ENCODE data around the gene KIF6.
"Not testable (repeated sequence)": the region's sequence is repeated elsewhere in the genome, so short reads cannot be mapped to it uniquely, and the experiment has no call there.

Gene KIF6

DNA sequence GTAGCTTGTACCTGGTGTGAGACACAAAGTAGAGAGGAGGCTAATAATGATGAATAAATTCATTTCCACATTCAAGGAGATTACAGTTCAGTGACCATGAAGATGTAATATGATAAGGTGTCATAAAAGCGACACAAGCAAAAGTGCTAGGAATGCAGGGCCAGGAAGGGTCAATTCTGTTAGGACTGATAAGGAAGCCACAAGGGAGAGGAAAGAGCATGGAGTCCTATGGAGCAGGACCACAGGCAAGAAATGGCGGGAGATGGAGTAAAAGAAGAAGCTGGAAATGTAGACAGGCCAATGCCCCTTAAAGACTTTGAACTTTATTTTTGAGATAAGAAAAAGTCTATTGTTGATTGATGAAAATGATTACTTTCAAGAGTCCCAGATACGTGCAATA lies 240.9 kb downstream of the KIF6 start:
- no peak overlapping the region for H3K4me3 Mint-ChIP-seq
- DNase-seq: no peak
- no peaks in the 10 kb centered on the region for H3K9me3 Mint-ChIP-seq
- H3K27ac Mint-ChIP-seq: no peak overlapping the region
- H3K4me1 Mint-ChIP-seq (ENCODE audit: low read depth): no peaks in the 10 kb centered on the region
- H3K27me3 Mint-ChIP-seq: peaks cover 30% of the 10 kb centered on the region
- H3K36me3 Mint-ChIP-seq (ENCODE audit: low read depth): no peaks in the 10 kb centered on the region

DNA sequence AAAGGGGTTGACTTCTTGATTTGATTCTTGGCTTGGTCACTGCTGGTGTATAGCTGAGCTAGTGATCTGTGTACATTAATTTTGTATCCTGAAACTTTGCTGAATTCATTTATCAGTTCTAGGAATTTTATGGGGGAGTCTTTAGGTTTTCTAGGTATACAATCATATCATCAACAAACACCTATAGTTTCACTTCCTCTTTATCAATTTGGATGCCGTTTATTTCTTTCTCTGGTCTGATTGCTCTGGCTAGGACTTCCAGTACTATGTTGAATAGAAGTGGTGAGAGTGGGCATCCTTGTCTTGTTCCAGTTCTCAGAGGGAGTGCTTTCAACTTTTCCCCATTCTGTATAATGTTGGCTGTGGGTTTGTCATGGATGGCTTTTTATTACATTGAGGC lies 245.4 kb downstream of the KIF6 start:
- not testable (repeated sequence) for H3K4me1 Mint-ChIP-seq (ENCODE audit: low read depth); DNase-seq; H3K4me3 Mint-ChIP-seq; H3K9me3 Mint-ChIP-seq; H3K27ac Mint-ChIP-seq; H3K36me3 Mint-ChIP-seq (ENCODE audit: low read depth)
- H3K27me3 Mint-ChIP-seq: peaks cover 26% of the 10 kb centered on the region

DNA sequence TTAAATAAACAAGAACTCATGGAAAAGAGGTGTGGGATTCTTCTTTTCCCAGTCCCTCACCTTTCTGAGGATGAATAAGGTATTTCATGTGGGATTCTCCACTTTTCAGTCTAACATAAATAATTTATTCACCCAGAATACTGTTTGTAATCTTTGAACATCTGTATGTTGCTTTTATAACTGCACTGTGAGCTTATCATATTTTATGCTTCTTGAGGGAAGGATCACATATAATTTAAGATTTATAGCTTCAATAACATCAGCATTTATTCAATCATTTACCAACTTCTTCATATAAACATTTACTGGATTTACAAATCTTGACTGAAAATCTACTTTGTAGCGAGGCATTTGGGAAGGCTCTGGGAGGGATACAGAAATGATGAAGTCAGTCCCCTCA lies 248.5 kb downstream of the KIF6 start:
- H3K27ac Mint-ChIP-seq: no peak overlapping the region
- no peak overlapping the region for H3K4me3 Mint-ChIP-seq
- no peaks in the 10 kb centered on the region for H3K36me3 Mint-ChIP-seq (ENCODE audit: low read depth)
- H3K9me3 Mint-ChIP-seq: no peaks in the 10 kb centered on the region
- peaks cover 11% of the 10 kb centered on the region for H3K27me3 Mint-ChIP-seq
- DNase-seq: no peak
- peaks cover 6% of the 10 kb centered on the region for H3K4me1 Mint-ChIP-seq (ENCODE audit: low read depth)

DNA sequence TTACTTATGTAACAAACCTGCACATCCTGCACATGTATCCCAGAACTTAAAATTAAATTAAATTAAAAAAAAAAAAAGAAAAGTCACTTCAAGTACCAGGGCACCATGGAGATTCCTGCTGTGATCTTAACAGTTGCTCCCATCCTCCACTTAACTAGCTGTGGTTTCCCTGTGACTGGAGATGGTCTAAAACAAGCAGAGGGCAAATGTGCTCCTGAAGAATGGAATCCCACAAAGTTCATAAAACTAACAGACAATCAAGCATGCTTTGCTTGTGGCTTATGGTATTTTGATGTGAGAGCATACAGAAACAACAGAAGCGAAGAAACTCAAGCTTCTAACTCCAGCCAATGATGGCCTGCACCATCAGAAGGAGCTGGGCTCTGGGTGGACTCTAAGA lies 249.1 kb downstream of the KIF6 start:
- H3K27ac Mint-ChIP-seq: no peak overlapping the region
- H3K36me3 Mint-ChIP-seq (ENCODE audit: low read depth): no peaks in the 10 kb centered on the region
- peaks cover 6% of the 10 kb centered on the region for H3K4me1 Mint-ChIP-seq (ENCODE audit: low read depth)
- no peaks in the 10 kb centered on the region for H3K9me3 Mint-ChIP-seq
- DNase-seq: no peak
- H3K27me3 Mint-ChIP-seq: peaks cover 8% of the 10 kb centered on the region
- H3K4me3 Mint-ChIP-seq: no peak overlapping the region

DNA sequence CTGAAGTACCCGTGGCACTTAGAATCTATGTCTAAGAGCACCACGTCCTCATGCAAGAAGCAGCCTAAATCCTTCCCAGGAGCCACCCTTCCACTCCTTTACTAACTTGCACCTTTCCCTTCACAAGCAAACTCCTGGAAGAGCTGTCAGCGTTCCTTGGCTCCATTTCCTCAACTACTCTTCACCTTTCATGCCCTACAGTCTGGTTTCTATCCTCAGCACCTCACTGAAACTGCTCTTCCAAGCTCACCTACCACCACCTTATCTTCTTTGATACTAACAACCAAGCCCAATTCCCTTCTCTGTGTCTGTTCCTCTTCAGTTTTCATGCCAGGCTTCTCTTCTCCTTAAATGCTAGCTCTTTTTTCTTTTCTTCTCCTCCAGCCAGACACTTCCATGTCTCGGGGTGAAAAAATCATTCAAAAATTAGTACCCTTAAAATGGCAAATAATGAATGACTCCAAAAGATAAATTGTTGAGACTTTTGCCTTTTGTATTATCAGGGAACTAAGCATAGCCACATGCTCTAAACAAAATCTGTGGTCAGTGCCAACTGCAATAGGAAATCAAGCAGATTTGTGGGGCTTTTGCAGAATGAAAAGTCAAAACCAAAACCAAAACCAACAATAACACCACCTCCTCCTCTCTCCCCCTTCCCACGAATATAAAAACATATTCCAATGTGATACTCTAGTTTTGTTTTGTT lies 253.1 kb downstream of the KIF6 start:
- Mint-ChIP-seq H3K36me3 (ENCODE audit: low read depth) (no peaks in the 10 kb centered on the region), H3K9me3 (peaks cover 2% of the 10 kb centered on the region), H3K4me3 (no peak overlapping the region), H3K27ac (no peak overlapping the region), H3K27me3 (no peaks in the 10 kb centered on the region), H3K4me1 (ENCODE audit: low read depth) (peaks cover 6% of the 10 kb centered on the region)
- no peak for DNase-seq

DNA sequence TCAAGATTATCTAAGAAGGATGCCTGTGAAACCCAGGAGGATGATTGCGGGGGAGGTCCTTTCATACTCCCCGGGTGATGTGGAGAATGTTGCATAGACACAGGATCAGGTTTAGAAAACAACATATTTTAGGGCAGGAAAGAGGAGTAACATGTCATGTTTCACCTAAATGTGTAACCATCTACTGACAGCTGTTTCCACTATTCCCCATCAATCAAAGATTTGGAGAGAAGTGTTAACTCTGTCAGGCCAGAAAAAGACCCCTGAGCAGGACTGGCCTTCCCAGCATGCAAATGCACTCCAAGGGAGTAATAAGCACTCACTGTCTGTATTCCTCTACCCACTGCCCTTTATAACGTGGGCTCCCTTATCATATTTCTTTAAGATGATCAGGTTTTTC lies 254.7 kb downstream of the KIF6 start:
- H3K4me3 Mint-ChIP-seq: no peak overlapping the region
- H3K9me3 Mint-ChIP-seq: peaks cover 2% of the 10 kb centered on the region
- no peaks in the 10 kb centered on the region for H3K36me3 Mint-ChIP-seq (ENCODE audit: low read depth)
- peaks cover 2% of the 10 kb centered on the region for H3K27me3 Mint-ChIP-seq
- no peak for DNase-seq
- peaks cover 6% of the 10 kb centered on the region for H3K4me1 Mint-ChIP-seq (ENCODE audit: low read depth)
- H3K27ac Mint-ChIP-seq: no peak overlapping the region

DNA sequence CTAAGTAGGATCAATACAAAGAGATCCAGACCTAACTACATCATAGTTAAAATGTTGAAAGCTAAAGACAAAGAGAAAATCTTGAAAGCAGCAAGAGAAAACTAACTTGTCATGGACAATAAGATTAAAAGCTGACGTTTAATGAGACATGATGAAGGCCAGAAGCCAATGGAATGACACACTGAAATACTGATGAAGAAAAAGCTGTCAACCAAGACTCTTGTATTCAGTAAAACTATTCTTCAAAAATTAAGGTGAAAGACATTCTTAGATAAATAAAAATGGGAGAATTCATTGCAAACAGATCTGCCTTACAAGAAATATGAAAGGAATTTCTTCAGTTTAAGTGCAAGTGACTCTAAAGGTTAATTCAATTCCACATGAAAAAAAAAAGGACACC lies 256.8 kb downstream of the KIF6 start:
- DNase-seq: no peak
- no peak overlapping the region for H3K4me3 Mint-ChIP-seq
- no peak overlapping the region for H3K27ac Mint-ChIP-seq
- peaks cover 6% of the 10 kb centered on the region for H3K4me1 Mint-ChIP-seq (ENCODE audit: low read depth)
- H3K36me3 Mint-ChIP-seq (ENCODE audit: low read depth): no peaks in the 10 kb centered on the region
- H3K27me3 Mint-ChIP-seq: peaks cover 11% of the 10 kb centered on the region
- peaks cover 2% of the 10 kb centered on the region for H3K9me3 Mint-ChIP-seq

DNA sequence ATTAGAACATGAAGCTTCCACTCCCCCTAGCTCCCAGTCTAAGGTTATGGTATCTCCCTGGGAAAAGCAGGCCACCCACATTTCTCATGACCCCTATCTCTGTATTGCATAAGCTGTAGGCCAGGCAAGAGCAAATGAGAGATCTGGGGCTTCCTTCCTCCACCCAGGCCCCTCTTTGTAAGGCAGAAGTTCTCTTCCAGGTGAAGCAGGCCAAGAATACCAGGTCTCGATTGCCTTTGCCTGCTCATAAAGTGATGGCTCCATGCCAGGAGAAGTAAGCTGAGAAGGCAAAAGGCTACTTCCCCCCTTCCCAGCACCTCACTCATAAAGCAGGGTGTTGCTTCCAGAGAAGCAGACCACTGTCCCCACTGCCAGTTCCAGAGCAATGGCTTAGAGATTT lies 258.6 kb downstream of the KIF6 start:
- Mint-ChIP-seq H3K36me3 (ENCODE audit: low read depth) (no peaks in the 10 kb centered on the region), H3K27me3 (peaks cover 13% of the 10 kb centered on the region), H3K4me1 (ENCODE audit: low read depth) (no peaks in the 10 kb centered on the region), H3K4me3 (no peak overlapping the region), H3K9me3 (peaks cover 2% of the 10 kb centered on the region), H3K27ac (no peak overlapping the region)
- no peak for DNase-seq

DNA sequence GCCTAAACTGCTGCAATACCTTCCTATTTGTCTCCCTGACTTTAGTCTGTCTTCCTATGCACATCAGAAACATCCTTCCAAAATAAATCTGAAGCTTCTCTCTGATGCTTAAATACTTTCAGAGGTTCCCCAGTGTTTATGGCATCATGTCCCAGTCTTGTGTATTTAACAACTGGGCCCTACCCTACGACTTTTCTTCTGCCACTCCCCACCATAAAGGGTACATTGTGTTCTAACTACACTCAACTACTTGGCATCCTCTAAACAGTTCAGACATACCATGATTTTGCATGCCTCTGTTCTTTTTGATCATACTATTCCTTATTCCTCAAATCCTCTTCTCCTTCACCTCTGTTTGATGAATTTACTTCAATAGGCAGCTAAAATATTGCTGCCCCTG lies 259.7 kb downstream of the KIF6 start:
- Mint-ChIP-seq H3K4me1 (ENCODE audit: low read depth) (no peaks in the 10 kb centered on the region), H3K36me3 (ENCODE audit: low read depth) (no peaks in the 10 kb centered on the region), H3K9me3 (peaks cover 6% of the 10 kb centered on the region), H3K27ac (no peak overlapping the region), H3K4me3 (no peak overlapping the region), H3K27me3 (peaks cover 13% of the 10 kb centered on the region)
- DNase-seq: no peak

DNA sequence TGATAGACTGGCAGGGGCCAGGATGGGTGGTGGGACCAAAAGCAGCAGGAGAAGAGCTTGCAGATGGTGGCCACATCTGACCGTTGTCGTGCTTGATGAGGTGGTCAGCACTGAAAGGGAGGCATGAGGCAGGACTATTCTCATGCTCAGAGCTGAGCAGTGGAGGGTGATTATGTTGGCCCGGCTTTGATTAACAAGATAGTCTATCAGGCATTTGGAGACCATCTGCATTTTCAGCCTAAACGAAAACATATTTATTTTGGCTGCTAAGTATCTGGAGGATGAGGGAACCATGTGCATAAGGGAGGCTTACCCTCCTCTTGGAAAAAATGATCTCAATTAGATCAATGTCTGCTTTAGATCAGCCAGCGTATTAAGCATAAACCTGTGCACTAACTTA lies 261.1 kb downstream of the KIF6 start:
- no peak for DNase-seq
- Mint-ChIP-seq H3K4me3 (no peak overlapping the region), H3K9me3 (peaks cover 7% of the 10 kb centered on the region), H3K27me3 (peaks cover 13% of the 10 kb centered on the region), H3K36me3 (ENCODE audit: low read depth) (no peaks in the 10 kb centered on the region), H3K27ac (no peak overlapping the region), H3K4me1 (ENCODE audit: low read depth) (no peaks in the 10 kb centered on the region)

DNA sequence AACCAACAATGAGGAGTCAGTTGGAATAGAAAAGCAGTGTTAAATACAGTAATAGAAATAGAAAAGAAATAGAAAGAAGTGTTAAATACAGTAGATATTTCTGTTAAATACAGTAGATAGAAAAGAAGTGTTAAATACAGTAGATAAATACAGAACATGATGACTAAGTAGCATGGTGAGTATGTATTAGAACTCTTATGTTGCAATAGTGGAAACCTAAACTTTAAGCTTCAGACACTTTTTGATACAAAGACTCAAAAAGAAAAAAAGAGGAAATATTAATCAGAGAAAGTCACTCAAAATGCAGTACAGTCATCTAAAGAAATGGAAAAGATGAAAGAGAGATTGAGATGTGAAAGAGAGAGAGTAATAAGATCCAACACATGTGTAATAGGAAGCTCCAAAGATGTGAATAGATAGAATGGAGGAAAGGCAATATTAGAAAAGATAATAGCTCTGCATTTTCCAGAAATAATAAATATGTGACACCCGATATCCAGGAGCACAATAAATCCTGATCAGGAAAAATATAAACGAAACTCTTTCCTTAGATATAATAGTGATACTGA lies 271.2 kb downstream of the KIF6 start:
- Mint-ChIP-seq H3K4me3 (no peak overlapping the region), H3K9me3 (peaks cover 9% of the 10 kb centered on the region), H3K36me3 (ENCODE audit: low read depth) (no peaks in the 10 kb centered on the region), H3K27ac (no peak overlapping the region), H3K4me1 (ENCODE audit: low read depth) (peaks cover 9% of the 10 kb centered on the region), H3K27me3 (peaks cover 37% of the 10 kb centered on the region)
- DNase-seq: no peak

DNA sequence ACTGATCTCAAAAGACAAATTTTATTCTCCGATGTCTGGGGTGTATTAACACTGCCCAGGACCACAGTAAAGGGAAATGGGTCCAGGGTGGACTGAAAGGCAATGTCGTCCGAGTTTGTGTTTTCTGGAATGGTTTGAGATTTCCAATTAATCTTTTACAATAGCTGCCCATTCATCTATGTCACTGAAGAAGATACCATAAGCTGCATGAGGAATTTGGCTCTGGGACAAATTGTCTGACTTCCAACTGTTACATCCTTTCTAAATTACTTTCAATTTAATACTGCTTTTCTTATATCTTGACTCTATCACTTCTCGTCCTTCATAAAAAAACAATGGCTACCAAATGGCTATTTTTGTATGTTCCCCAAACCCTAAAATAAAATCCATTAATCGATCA lies 272.0 kb downstream of the KIF6 start:
- no peak for DNase-seq
- Mint-ChIP-seq H3K27me3 (peaks cover 45% of the 10 kb centered on the region), H3K36me3 (ENCODE audit: low read depth) (no peaks in the 10 kb centered on the region), H3K27ac (no peak overlapping the region), H3K4me3 (no peak overlapping the region), H3K9me3 (peaks cover 9% of the 10 kb centered on the region), H3K4me1 (ENCODE audit: low read depth) (peaks cover 9% of the 10 kb centered on the region)

DNA sequence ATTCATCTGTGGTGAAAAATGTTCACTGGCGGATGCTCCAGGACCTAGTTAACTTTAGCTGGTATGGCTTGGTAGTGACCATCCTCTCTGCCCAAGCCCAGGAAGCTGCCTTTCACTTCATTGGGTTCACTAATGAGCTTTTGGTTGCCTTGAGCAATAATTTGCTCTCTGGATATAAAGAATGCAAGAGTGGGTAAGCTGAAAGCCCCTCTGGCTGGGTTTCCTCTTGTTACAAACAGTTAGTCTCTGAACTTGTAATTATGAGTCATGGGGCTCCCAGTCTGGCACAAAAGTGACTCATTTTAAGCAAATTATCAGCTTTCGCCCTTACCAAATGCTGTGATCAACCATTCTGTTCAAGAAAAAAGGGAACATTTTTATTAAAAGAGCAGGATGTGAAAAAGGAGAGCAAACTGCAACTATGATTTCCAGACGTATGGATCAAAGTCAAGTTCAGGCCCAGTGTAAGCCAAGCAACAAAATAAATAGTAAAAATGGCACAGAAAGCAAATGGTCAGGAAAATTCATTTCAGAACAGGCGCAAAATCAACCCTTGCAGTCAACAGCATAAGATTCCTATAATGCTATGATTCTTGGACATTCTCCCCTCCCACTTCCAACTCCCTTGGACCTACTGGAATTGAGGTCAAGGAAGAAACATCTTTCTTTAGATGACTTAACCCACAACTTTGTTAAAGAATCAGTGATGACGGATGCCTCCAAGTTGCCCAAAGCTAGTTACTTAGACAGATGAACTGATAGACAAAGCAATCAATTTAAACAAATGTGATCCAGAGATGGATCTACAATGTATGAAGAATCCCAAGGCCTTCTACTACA lies 272.7 kb downstream of the KIF6 start:
- no peak overlapping the region for H3K4me3 Mint-ChIP-seq
- H3K27me3 Mint-ChIP-seq: peaks cover 47% of the 10 kb centered on the region
- no peaks in the 10 kb centered on the region for H3K36me3 Mint-ChIP-seq (ENCODE audit: low read depth)
- no peak for DNase-seq
- no peak overlapping the region for H3K27ac Mint-ChIP-seq
- H3K4me1 Mint-ChIP-seq (ENCODE audit: low read depth): peaks cover 10% of the 10 kb centered on the region
- H3K9me3 Mint-ChIP-seq: peaks cover 9% of the 10 kb centered on the region

DNA sequence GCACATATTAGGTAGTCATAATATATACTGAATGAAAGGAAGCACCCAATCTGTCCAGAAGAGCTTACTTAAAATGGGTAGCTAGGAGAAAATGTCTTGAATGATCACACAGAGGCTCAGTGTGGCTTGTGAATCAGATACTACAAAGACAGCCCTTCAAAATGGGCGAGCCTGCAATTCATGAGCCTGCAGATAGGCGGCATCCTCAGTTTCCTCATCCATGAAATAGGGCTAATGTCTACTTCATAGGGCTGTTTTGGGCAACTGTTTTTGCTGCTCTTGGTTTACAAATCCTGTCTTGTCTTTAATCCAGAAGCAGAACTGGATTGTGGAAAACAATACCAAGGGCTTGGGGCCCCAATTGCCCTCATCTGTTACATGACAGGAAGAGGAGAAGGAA lies 273.4 kb downstream of the KIF6 start:
- Mint-ChIP-seq H3K36me3 (ENCODE audit: low read depth) (no peaks in the 10 kb centered on the region), H3K4me1 (ENCODE audit: low read depth) (peaks cover 17% of the 10 kb centered on the region), H3K27me3 (peaks cover 52% of the 10 kb centered on the region), H3K27ac (no peak overlapping the region), H3K9me3 (peaks cover 9% of the 10 kb centered on the region), H3K4me3 (no peak overlapping the region)
- DNase-seq: no peak

DNA sequence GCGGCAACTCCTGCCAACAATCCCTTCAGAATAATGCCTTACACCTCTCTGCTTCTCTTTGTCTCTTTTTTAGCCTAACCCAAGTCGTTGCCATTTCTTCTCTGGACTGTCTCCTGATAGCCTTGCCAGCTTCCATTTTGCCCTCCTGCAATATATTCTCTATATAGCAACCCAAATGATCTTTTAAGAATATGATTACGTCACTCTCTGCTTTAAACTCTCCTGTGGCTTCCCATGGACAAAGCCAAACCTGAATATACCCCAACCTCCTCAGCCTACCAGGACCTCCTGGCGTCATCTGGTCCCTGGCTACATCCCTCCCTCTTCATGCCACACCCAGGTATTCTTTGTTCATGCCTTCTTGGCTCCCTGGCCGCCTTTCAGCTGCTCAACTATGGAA lies 276.2 kb downstream of the KIF6 start:
- Mint-ChIP-seq H3K36me3 (ENCODE audit: low read depth) (no peaks in the 10 kb centered on the region), H3K4me1 (ENCODE audit: low read depth) (peaks cover 24% of the 10 kb centered on the region), H3K9me3 (peaks cover 5% of the 10 kb centered on the region), H3K27ac (no peak overlapping the region), H3K4me3 (no peak overlapping the region), H3K27me3 (peaks cover 54% of the 10 kb centered on the region)
- DNase-seq: no peak
